HG03442 (cell line): ENCODE measurements around the gene ARMC7.

ENCODE experiments used
- ATAC-seq: cut with Tn5 transposase; IDR thresholded peaks from one replicate; pipeline ENCODE4 v1.9.1; 2021; ENCODE audit warnings: mild to moderate bottlenecking, moderate library complexity; ENCODE audit not compliant: unreplicated experiment

ARMC7 gene

DNA sequence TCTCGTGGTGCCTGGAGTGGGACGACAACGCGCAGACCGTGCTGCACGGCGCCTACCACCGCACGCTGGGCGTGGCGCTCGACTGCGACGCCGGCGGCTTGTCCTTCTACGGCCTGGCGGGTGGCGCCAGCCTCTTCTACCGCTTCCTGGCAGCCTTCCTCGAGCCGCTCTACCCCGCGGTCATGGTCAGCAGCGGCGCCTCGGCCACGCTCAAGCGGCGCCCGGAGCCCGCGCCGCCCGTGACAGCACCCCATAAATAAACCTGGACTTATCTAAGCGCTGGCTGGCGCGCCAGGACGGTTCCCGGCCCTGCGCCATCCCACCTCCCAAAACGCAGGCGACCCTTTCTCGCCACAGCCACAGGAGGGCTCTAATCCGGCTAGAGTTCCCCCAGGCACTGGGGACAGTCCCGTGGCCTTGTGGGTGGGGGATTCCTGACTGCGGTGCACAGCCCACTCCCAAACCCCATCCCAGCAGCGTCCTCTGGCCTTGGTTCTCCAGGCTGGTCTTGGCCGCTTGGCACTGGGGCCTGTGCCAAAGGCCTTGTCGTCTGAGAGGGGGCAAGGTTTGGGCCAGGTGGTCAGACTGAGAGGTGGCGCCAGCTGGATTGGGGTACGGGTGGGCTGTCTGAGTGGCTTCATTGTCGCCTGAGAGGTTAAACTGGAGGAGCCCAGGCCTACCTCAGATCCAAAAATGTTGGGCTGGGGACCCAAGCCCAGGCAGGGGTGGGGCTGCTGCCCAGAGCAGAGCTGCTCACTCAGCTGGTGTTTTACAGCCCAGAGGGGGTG is 32.1 kb upstream of the ARMC7 start:
- no peak for ATAC-seq

DNA sequence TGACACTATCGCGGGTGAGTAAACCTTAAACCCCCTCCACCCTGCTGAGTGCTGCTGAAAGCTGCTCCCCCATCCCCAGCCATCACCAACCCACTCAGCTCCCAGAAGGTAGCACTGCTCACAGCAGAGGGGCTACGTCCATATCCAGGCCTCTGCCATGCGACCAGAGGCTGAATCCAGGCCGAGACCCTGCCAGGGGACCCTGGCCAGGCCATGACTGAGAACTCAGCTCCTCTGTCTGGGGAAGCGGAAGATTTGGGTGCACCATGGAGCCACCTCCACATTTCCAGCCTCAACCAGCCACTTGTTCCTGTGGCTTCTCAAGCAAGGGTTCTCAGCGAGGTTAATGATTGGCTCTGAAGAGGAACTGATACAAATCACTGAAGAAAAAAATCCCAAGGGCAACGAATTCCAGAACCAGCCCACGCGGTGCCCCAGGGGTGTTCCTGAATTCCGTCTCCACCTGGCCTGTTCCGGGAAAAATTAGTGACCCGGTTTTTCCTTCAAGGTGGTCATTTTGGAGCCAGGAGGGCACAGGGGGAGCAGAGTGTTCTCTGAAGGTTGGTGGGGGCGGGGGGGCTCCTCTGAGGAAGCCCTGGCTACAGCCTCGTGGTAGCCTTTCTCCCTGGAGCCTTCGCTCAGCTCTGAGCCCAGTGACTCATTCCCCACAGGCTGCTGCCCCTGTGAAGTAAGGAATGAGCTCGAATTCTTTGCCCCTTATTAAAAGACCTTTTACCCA is 31.3 kb upstream of the ARMC7 start:
- ATAC-seq, result no peak

DNA sequence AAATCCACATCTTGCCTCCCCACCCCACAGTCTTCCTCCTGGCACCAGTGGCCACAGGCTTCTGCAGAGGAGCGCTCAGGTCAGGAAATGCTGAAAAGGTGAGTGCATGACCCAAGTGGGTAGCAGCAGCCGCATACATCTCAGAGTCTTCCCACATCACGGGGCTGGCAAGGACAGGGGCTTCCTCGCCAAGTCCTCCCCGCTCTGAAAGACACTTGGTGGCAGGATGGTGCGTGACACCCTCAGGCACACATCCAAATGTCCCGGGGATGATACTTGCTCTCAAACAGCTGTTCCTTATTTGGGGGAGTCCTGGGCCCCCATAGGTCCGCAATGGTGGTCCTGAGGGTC is 30.8 kb upstream of the ARMC7 start:
- no peak for ATAC-seq

DNA sequence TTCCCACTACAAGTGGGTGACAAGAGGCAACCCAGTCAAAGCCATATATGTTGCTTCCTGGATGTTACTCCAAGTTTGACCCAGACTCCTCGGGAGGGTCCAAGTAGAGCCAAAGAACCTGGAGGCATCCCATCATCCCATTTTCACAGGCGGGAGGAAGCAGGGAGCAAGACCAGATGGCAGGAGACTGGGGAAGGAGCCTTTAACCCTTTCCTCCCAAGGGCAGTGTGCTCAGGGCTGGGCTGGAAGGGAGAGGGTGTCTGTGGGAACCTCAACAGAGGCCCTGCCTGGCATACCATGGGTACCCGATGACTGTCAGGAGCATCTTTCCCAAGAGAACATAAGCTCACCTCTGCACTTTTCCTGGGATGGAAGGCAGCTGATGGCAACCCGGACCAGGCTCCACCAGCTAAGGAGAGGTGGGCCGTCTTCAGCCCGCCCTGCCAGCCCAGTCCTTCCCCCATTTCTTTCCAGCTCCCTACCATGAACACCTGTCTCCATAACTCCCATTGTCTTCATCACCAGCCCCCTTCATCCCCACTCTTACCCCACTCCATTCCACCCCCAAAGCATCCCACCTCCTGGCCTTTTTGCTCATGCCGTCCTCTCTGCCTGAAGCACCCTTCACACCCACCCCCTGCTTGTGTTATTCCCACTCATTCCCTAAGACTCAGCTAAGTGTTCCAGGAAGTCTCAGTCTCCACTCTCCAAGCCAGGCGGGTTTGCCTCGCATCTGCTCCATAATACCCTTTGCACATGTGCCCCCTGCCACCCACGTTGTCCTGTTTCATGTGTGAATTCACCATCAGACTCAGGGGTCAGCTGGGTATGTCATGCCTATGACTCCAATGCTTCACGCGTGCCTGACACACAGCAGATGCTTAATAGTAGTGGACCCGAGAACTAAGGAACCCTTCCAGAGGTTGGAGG is 27.9 kb upstream of the ARMC7 start:
- no peak for ATAC-seq

DNA sequence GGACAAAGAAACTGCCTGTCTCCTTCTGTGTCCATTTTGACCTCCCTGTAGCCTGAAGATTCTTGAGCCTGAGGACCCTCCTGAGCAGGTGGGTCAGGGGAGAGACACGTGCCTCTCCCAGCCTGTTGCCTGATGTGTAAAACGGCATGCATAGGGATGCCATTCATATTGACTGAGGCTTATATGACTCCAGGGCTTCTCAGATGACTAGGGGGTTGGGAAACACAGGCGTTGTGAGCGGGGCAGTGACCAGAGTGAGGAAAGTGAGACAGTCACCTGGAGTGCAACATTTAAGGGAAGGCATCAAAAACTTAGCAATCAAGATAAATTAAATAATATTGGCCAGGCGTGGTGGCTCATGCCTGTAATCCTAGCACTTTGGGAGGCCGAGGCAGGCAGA is 27.1 kb upstream of the ARMC7 start:
- no peak for ATAC-seq

DNA sequence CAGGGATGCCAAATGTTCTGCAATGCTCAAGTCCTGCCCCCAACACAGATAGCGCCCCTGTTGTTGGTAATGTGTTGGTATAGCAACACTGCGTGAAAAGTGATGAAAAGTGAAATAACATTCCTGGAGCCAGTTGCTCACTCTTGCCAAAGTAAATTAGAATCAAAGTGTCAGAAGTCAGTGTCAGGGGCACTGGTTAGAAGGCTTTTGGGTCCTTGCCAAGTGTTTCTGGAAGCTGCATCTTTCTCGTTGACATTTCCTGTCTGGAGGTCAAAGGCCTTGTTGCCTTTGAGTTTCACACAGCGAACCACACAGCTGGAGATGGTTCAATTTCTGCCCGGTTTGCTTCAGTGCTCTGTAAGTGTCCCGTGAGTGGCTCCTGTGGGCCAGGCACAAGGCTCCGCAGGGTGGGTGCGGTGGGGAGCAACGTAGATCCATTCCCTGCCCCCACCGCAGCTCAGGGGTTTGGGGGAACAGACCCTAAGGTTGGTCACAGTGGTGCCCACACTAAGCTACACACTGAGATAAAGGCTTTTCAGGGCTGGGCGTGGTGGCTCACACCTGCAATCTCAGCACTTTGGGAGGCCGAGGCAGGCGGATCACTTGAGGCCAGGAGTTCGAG is 25.6 kb upstream of the ARMC7 start:
- no peak for ATAC-seq

DNA sequence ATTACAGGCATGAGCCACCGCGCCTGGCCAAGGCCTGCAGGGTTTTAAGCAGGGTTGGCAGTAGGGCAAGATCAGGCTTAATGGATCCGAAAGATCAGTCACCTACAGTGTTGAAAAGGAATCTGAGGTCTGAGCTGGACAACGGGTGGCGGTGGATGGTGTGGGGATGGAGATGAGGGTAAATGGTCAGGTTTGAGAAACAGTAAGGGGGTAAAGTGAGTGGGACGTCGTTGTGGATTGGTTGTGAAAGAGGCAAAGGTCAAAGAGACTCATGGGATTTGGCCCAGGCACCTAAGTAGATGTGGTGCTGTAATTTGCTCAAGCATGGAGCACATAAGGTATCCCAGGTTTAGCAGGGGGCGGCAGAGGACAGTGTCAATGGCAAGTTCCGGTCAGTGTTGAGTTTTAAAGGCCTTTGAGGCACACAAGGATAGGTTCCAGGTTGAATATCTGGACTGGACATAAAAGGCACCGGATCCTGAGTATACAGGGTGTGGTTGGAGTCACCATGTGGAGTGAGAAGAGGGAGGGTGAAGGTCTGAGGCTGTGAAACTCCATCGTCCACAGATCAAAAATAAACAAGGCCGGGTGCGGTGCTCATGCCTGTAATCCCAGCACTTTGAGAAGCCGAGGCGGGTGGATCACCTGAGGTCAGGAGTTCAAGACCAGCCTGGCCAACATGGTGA is 23.1 kb upstream of the ARMC7 start:
- no peak for ATAC-seq

DNA sequence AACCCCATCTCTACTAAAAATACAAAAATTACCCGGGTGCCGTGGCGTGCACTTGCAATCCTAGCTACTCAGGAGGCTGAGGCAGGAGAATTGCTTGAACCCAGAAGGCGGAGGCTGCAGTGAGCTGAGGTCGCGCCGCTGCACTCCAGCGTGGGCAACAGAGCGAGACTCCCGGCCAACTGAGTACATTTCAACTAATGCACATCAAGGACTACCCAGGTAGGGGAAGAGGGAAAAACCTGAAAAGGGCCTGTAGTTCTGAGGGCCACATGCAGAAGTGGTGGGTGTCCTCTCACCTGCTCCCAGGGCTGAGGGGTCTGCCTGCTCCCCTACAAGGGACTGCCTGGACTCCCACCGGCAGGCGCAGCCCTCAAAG is 22.6 kb upstream of the ARMC7 start:
- ATAC-seq, result no peak

DNA sequence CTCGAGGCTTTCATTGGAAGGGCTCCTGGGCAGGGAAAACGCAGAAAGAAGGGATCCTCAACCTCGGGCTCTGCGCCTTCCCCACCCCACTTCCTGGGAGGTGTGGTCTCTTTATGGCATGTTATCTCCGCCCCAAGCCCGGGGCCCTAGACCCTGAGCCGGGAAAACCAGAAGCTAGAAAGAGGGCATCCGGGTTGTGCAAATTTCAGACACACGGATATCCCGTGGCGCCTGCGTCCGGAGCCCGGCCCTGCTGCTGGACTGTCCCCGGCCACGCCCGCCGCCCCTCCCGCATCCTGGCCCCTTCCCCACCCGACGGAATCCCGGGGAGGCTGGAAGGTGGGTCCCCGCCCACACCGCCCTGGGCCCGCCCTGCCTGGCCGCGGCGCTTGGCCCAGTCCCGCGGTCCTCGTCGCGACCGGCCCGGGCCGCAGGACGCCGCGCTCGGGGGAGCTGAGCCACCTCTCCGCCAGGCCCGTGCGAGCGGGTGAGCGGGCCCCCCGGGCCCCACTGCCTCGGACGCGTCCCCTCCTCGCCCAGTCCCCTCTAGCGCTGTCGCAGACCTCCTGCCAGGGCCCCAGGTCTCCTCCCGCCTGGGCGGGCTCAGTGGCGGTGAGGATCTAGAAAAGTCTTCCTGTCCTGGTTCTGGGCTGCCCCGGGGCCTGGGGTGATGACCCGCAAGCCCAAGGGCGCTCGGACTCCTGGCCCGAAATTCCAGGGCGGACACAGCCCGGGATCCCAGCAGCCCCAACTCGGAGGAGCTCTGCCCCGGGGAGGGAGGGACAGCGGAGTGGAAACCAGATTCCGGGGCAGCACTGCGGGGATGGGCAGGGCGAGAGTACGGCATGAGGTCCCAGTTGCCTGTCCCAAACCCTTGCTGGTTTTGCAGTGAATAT is 22.0 kb upstream of the ARMC7 start, which contains the start of gene SLC16A5:
Gene SLC16A5 (plus strand): TSS at position 397 of the 896 bp plus-strand sequence. CDS start 5,683 bp downstream, outside the sequence.
- no peak for ATAC-seq

DNA sequence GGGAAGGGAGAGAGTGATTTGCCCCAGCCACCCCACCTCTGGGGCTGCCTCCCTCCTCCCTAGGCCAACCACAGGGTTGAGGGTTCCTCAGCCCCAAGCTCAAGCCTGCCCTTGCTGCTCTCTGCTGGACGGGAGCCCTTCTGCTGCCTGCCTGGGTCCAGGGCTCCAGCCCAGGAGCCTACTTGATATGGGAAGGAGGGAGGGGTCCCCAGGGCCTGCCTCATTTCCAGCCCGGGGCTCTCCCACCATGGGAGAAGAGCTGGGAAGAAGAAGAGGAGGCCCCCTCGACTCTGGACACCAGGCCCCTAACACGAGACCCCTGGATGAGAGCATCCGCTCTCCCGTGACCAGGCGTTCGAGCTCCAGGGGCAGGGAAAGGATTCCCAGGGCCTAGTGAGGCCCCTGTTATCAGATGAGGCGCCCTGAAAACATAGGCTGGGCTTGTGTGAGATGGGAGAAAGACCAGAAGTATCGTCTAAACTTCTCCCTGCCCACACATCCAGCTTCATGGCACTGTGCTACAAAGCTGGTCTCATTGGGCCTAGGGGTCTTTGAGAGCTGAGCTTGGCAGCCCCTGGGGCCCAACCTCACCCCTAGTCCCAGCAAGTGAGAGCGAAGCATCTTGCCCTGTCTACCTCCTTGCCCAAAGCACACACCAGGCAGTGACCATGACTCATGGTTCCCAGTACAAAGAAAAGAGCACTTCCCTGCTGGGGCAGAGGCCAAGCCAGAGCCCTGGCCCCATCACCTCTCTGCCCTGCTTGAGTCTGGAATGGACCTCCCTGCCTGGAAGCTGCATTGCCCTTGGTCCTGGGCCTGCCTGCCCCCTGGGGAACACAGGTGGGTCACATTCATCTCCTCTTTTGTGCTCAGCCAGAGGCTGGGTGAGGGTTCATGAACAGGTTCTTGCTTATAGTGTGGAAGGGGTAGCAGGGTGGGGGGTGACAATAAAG is 21.0 kb upstream of the ARMC7 start:
- ATAC-seq, result no peak

DNA sequence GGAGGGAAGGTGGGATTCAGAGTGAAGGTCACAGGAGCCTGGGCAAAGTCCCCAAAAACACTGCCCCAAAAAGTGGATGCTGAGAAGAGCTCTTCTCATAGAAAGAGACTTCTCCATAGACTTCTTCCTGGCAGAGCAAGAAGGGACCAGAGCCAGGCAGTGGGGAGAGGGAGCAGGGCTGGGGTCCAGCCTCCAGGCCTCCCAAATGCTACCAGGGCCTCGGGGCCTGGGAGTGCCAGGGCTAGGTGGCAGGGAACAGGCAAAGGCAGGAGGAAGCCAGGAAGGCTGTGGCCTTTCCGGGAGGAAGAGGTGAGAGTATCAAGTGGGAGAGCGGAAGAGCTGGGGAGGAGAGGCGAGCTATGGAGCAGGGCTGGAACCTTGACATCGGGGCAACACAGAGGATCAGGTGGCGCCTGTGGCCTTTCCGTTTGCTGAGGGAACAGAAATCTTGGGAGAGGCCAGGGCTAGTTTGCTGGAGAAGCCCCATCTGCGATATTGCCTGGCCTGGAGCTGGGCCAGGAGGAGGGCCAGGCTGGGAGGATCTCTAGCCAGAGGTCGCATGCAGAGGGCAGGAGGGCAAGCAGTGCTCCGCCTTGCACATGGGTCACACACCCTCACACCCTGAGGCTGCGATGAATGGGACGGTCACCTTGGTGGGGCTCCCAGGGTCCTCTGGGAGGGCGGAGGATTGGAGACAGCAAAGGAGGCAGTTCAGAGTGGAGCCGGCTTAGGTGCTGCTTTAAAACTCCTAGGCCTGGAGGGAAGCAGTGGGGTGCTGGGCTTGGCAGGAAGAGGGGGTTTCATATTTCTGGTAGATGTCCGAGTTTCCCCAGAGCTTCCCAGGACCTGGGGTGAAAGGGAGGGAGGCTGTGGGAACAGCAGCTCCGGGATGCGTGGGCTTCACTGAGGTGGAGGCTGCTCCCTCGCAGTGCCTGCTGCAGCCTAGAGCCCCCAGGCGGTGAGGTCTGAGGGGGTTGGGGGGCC is 18.6 kb upstream of the ARMC7 start:
- ATAC-seq, result no peak

DNA sequence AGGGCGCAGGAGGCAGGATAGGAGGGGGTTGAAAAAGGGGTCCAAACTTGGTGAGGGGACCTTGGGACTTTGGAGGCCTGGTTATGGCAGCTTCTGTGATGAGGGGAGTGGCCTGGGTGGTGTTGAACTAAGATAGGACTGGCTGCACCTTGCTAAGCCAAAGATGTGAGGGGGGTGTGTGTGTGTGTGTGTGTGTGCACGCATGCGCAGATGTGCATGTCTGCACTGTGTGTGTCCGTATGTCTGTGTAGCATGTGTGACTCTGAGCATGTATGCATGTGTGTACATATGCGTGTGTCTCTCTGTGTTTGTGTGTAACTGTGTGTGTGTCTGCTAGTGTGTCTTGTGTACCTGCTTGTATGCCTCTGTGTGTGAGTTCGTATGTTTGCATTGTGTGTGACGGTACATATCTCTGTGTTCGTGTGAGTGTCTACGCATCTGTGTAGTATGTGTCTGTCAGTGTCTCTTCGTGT is 17.9 kb upstream of the ARMC7 start:
- no peak for ATAC-seq

DNA sequence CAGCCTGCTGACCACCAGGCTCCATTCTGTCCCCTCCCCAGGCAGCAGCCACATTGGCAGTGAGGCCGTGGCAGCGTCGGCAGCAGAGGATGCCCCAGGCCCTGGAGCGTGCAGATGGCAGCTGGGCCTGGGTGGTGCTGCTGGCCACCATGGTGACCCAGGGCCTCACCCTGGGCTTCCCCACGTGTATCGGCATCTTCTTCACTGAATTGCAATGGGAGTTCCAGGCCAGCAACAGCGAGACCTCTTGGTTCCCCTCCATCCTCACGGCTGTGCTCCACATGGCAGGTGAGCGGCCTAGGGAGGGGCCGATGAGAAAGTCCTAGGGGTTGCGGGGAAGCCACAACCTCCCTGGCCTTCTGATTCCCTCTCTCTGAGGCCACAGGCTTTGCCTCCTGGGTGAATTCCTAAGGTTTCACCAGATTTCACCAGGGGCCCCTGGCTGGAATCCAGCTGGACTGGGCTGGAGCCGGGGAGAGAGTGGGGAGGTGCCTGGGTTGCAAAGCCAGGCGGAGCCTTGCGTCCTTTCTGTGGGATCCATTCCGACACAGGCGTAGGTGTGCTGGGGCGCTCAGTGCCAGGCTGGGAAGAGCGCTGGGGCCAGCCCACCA is 16.1 kb upstream of the ARMC7 start:
- no peak for ATAC-seq

DNA sequence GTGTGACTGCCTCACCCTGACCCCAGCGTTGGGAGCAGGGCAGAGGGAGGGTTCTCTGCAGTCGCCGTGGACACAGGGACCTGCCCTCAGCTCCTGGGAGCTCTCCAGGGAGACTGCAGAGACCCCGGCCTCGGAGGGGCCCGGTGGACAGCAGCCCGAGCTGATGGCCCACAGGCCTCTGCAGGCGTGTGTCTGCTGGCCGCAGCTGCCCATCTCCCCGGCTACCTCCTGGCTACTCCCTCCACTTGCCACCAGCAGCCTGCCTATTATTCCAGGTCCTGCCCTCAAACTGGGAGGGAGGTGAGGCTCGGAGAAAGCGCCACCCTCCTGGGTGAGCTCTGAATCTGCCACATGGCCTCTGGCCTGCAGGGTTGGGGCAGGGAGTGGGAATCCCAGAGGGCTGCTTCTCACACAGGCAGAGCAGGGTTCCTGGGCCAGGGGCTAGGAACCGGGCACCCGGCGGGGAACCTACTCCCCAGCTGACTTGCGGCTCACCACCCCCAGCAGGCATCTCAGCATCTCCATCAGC is 14.8 kb upstream of the ARMC7 start:
- ATAC-seq, result no peak

DNA sequence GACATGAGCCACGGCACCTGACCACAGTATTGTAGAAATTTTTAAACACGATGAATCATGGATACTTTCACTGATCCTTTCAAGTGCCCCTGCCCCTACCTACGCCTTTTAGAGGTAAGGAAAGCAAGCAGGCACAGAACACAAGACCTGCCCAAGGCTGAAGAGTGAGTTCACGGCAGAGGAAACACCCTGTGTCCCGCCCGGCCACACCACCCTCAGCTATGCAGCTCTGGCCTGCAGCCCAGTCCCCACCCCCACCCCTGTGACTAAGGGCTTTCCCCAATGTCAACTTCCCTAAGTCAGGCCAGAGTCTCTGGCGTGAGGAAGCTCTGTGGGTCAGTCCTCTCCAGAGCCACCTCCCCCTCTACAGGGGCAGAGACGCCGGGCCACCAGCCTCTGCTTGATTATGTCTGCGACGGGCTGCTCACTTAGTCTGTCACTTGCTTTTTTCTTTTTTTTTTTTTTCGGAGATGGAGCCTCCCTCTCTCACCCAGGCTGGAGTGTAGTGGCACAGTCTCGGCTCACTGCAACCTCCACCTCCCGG is 13.6 kb upstream of the ARMC7 start:
- ATAC-seq, result no peak

DNA sequence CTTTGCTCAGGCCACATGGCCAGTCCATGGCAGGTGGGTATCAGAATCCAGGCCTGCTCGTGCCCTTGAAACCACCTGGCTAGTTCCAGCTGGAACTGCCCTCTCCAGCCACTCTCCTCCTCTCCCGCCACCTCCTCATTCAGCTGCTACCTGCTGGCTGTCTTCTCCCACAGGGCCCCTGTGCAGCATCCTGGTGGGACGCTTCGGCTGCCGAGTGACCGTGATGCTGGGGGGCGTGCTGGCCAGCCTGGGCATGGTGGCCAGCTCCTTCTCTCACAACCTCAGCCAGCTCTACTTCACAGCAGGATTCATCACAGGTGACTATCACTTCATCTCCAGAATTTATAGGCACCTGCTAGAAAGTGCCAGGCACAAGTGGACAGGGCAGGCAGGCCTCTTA is 11.9 kb upstream of the ARMC7 start:
- no peak for ATAC-seq
